Measurements from ENCODE around the gene VDAC1.

Gene VDAC1

GRCh38 chr5:134005417-134006061 is 764 bp upstream of the VDAC1 start:
- Mint-ChIP-seq H3K27ac (peak overlapping the region; percentile 92), H3K36me3 (ENCODE audit: low read depth) (peaks cover 30% of the 10 kb centered on the region), H3K9me3 (no peaks in the 10 kb centered on the region)

GRCh38 chr5:134003817-134004625 is 754 bp downstream of the VDAC1 start:
- Mint-ChIP-seq H3K27ac (peak overlapping the region; percentile 98), H3K4me3 (peak overlapping the region; percentile 96), H3K36me3 (ENCODE audit: low read depth) (peaks cover 45% of the 10 kb centered on the region), H3K4me1 (ENCODE audit: low read depth) (peaks cover 64% of the 10 kb centered on the region), H3K27me3 (no peaks in the 10 kb centered on the region), H3K9me3 (no peaks in the 10 kb centered on the region)

More at GRCh38 chr5:134005417-134006061, 764 bp upstream of the VDAC1 start:
- peaks cover 49% of the 10 kb centered on the region for H3K4me1 Mint-ChIP-seq (ENCODE audit: low read depth)
- H3K27me3 Mint-ChIP-seq: no peaks in the 10 kb centered on the region
- peak overlapping the region; percentile 90 for H3K4me3 Mint-ChIP-seq

- Mint-ChIP-seq H3K4me1 (ENCODE audit: low read depth) (peaks cover 68% of the 10 kb centered on the region), H3K27me3 (no peaks in the 10 kb centered on the region), H3K36me3 (ENCODE audit: low read depth) (peaks cover 45% of the 10 kb centered on the region), H3K27ac (peak overlapping the region; percentile 98), H3K4me3 (peak overlapping the region; percentile 96), H3K9me3 (no peaks in the 10 kb centered on the region)
These were observed 1.5 kb downstream of the VDAC1 start for GRCh38 chr5:134003064-134003816.

GRCh38 chr5:134001938-134002731 is 2.6 kb downstream of the VDAC1 start:
- peaks cover 71% of the 10 kb centered on the region for H3K4me1 Mint-ChIP-seq (ENCODE audit: low read depth)
- H3K27me3 Mint-ChIP-seq: no peaks in the 10 kb centered on the region
- no peaks in the 10 kb centered on the region for H3K9me3 Mint-ChIP-seq
- peaks cover 46% of the 10 kb centered on the region for H3K36me3 Mint-ChIP-seq (ENCODE audit: low read depth)
- peak overlapping the region; percentile 98 for H3K27ac Mint-ChIP-seq
- peak overlapping the region; percentile 96 for H3K4me3 Mint-ChIP-seq

GRCh38 chr5:134000696-134001453 is 3.9 kb downstream of the VDAC1 start:
- no peaks in the 10 kb centered on the region for H3K9me3 Mint-ChIP-seq
- no peaks in the 10 kb centered on the region for H3K27me3 Mint-ChIP-seq
- peaks cover 73% of the 10 kb centered on the region for H3K4me1 Mint-ChIP-seq (ENCODE audit: low read depth)
- H3K36me3 Mint-ChIP-seq (ENCODE audit: low read depth): peaks cover 54% of the 10 kb centered on the region
- peak overlapping the region; percentile 33 for H3K4me3 Mint-ChIP-seq
- H3K27ac Mint-ChIP-seq: no peak overlapping the region

- H3K36me3 Mint-ChIP-seq (ENCODE audit: low read depth): peaks cover 57% of the 10 kb centered on the region
- no peaks in the 10 kb centered on the region for H3K9me3 Mint-ChIP-seq
- H3K4me3 Mint-ChIP-seq: no peak overlapping the region
- H3K27me3 Mint-ChIP-seq: no peaks in the 10 kb centered on the region
- H3K4me1 Mint-ChIP-seq (ENCODE audit: low read depth): peaks cover 73% of the 10 kb centered on the region
- peak overlapping the region; percentile 59 for H3K27ac Mint-ChIP-seq
These were observed 4.7 kb downstream of the VDAC1 start for GRCh38 chr5:134000091-134000511.

GRCh38 chr5:133998807-133999206 is 6.0 kb downstream of the VDAC1 start:
- Mint-ChIP-seq H3K27ac (no peak overlapping the region), H3K9me3 (no peaks in the 10 kb centered on the region), H3K4me1 (ENCODE audit: low read depth) (peaks cover 82% of the 10 kb centered on the region), H3K4me3 (no peak overlapping the region), H3K36me3 (ENCODE audit: low read depth) (peaks cover 61% of the 10 kb centered on the region), H3K27me3 (no peaks in the 10 kb centered on the region)

- Mint-ChIP-seq H3K27ac (no peak overlapping the region), H3K27me3 (no peaks in the 10 kb centered on the region), H3K4me3 (no peak overlapping the region), H3K36me3 (ENCODE audit: low read depth) (peaks cover 60% of the 10 kb centered on the region), H3K9me3 (no peaks in the 10 kb centered on the region), H3K4me1 (ENCODE audit: low read depth) (peaks cover 82% of the 10 kb centered on the region)
These were observed 6.7 kb downstream of the VDAC1 start for GRCh38 chr5:133998042-133998441.

GRCh38 chr5:133996683-133997252 is 8.0 kb downstream of the VDAC1 start:
- Mint-ChIP-seq H3K4me3 (no peak overlapping the region), H3K36me3 (ENCODE audit: low read depth) (peaks cover 53% of the 10 kb centered on the region), H3K27me3 (no peaks in the 10 kb centered on the region), H3K9me3 (no peaks in the 10 kb centered on the region), H3K27ac (no peak overlapping the region), H3K4me1 (ENCODE audit: low read depth) (peaks cover 74% of the 10 kb centered on the region)

- Mint-ChIP-seq H3K4me3 (no peak overlapping the region), H3K36me3 (ENCODE audit: low read depth) (peaks cover 54% of the 10 kb centered on the region), H3K4me1 (ENCODE audit: low read depth) (peaks cover 68% of the 10 kb centered on the region), H3K9me3 (no peaks in the 10 kb centered on the region), H3K27me3 (no peaks in the 10 kb centered on the region), H3K27ac (no peak overlapping the region)
These were observed 8.8 kb downstream of the VDAC1 start for GRCh38 chr5:133995883-133996563.

GRCh38 chr5:133995341-133995740 is 9.4 kb downstream of the VDAC1 start:
- peaks cover 56% of the 10 kb centered on the region for H3K36me3 Mint-ChIP-seq (ENCODE audit: low read depth)
- no peaks in the 10 kb centered on the region for H3K27me3 Mint-ChIP-seq
- H3K9me3 Mint-ChIP-seq: no peaks in the 10 kb centered on the region
- peaks cover 61% of the 10 kb centered on the region for H3K4me1 Mint-ChIP-seq (ENCODE audit: low read depth)
- H3K27ac Mint-ChIP-seq: no peak overlapping the region
- no peak overlapping the region for H3K4me3 Mint-ChIP-seq

GRCh38 chr5:133994990-133995333 is 9.8 kb downstream of the VDAC1 start:
- no peak overlapping the region for H3K27ac Mint-ChIP-seq
- H3K36me3 Mint-ChIP-seq (ENCODE audit: low read depth): peaks cover 56% of the 10 kb centered on the region
- H3K4me1 Mint-ChIP-seq (ENCODE audit: low read depth): peaks cover 57% of the 10 kb centered on the region
- no peaks in the 10 kb centered on the region for H3K27me3 Mint-ChIP-seq
- H3K4me3 Mint-ChIP-seq: no peak overlapping the region
- H3K9me3 Mint-ChIP-seq: no peaks in the 10 kb centered on the region

- Mint-ChIP-seq H3K4me1 (ENCODE audit: low read depth) (peaks cover 52% of the 10 kb centered on the region), H3K36me3 (ENCODE audit: low read depth) (peaks cover 54% of the 10 kb centered on the region), H3K4me3 (no peak overlapping the region), H3K27ac (no peak overlapping the region), H3K27me3 (no peaks in the 10 kb centered on the region), H3K9me3 (no peaks in the 10 kb centered on the region)
These were observed 10.3 kb downstream of the VDAC1 start for GRCh38 chr5:133994297-133994989.
